GM12801 (cell line): ENCODE measurements around the gene LRRC26.

ENCODE experiments used
- TF ChIP-seq, protein P1 (sequence below): IDR thresholded peaks from one replicate; pipeline ENCODE4 v1.5.1; 2011; ENCODE audit warnings: control low read depth; ENCODE audit not compliant: insufficient read length; ENCODE audit errors: extremely low read depth

LRRC26 gene

DNA sequence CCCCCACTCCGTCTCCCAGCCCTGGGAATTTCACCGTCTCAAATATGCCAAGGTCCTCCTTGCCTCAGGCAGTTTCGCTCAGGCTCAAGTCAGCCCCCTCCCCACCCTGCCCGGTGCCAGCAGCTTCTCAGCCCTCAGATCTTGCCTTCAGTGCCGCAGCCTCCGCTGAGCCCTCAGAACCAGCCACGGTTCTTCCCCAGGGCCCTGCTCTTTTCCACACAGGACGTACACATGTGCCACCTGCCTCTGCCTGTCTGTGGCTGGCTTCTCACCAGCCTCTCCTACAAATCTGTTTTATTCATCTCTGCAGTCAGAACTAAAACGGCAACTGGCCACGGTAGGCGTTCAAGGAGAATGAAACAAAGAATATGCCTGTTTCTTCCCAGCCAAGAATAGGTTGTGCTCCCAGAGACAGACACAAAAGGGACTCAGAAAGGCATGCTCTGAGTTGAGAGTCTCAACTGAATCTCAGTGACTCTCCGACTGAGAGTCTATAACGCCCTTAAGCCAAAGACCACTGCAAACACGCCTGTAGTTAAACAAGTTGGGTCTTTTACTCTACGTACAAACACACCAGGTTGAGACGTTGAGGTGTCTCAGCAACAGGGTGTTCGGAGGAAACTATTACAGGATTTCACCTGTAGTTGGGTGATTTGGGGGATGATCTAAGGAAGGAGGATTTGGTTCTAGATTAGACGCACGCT, 41.5 kb downstream of the LRRC26 start:
- TF ChIP-seq, protein P1, sequence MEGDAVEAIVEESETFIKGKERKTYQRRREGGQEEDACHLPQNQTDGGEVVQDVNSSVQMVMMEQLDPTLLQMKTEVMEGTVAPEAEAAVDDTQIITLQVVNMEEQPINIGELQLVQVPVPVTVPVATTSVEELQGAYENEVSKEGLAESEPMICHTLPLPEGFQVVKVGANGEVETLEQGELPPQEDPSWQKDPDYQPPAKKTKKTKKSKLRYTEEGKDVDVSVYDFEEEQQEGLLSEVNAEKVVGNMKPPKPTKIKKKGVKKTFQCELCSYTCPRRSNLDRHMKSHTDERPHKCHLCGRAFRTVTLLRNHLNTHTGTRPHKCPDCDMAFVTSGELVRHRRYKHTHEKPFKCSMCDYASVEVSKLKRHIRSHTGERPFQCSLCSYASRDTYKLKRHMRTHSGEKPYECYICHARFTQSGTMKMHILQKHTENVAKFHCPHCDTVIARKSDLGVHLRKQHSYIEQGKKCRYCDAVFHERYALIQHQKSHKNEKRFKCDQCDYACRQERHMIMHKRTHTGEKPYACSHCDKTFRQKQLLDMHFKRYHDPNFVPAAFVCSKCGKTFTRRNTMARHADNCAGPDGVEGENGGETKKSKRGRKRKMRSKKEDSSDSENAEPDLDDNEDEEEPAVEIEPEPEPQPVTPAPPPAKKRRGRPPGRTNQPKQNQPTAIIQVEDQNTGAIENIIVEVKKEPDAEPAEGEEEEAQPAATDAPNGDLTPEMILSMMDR, result no peak

DNA sequence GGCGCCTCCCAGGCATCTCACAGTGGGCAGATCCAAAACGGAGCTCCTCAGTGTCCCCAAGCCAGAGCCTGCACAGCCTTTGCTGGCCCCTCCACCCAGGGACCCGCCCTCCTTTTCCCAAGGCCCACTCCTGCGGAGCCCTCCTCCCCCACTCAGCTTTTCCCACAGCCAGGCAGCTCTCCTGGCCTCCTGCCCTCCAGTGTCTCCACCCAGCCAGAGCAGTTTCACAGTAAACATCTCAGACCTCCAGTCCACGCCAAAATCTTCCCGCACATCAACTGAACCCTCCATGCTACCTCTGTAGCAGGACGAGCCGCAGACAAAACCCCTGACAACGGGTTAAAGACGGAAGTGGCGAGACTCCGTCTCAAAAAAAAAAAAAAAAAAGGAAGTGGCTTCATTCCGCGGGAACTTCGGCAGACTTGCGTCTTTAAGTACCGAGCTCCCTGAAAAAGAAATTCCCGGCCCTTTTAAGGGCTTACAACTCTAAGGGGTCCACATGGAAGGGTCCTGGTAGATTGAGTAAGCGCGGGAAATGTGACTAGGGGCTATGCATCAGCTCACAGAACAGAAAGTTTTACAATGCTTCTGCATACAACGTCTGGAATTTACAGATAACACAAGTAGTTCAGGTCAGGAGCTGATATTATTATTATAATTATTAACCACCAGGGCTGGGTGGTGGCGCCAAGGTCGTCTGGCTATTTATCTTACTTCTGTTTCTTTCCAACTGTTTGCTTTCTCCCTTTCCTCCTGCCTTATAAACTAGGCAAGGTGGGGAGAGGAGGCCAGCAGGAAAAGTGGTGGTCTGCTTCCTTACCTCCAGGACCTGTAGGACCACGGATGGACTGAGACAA, 42.3 kb downstream of the LRRC26 start:
- TF ChIP-seq, protein P1, result no peak

DNA sequence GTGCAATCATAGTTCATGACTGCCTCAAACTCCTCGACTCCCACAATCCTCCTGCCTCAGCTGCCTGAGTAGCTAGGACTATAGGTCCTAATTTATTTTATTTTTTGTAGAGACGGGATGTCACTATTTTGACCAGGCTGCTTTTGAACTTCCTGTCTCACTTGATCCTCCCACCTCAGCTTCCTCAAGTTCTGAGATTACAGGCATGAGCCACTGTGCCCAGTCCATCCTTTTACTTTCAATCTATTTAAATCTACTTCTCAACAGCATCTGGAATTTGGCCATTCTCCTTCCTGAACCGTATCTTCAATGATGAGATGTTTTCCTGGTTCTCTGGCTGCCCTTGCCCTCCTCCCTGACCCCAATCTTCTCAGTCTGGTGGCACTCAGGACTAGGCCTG, 43.1 kb downstream of the LRRC26 start:
- TF ChIP-seq, protein P1, result no peak

DNA sequence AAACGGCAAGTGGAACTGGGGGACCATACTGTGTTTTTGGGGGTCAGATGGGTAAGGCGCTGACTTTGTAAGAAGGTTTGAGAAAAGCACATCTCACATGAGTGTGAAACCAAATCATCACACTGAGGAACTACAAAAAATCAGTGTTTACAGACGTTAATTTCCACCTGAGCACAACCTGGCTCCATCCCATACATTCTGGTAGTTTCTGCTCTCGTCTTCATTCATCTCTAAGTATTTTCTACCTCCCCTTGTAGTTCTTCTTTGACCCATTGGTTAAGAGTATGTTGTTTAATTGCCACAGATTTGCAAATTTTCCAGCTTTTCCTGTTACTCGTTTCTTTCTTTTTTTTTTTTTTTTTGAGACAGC, 46.4 kb downstream of the LRRC26 start:
- TF ChIP-seq, protein P1, result no peak
